Activated CD8-positive, alpha-beta T cell treated with anti-CD3 and anti-CD28 coated beads for 36 hours (primary cell): ENCODE data around the gene LMOD3. TPM values are rescaled to one million over a fixed set of nuclear protein-coding genes. Genes with fewer than 3 reads are reported as not detected.

ENCODE experiments used
- ATAC-seq: fragments of 200-7000 bp; cut with Tn5 transposase; one replicate; pipeline ENCODE4 v1.10.0; 2021; ENCODE audit warnings: mild to moderate bottlenecking, moderate library complexity
- CTCF ChIA-PET: fragments of 350-600 bp; sonication (Branson Sonifier 250); formaldehyde crosslinking; loops from one replicate; lab custom pipeline; 2021; ENCODE audit warnings: antibody characterized with exemption; lab: Charles Lee
- POLR2A ChIA-PET: fragments of 350-600 bp; sonication (Branson Sonifier 250); formaldehyde crosslinking; loops from one replicate; lab custom pipeline; 2021; ENCODE audit warnings: antibody characterized with exemption; lab: Charles Lee
- DNase-seq: peaks from one replicate; pipeline ENCODE4 v3.0.0-alpha.2; 2020
- H3K27ac Mint-ChIP-seq: one replicate; pipeline ENCODE4 v1.8.0; 2021; ENCODE audit warnings: mild to moderate bottlenecking, mixed read lengths
- H3K27me3 Mint-ChIP-seq: one replicate; pipeline ENCODE4 v1.8.0; 2021; ENCODE audit warnings: mixed read lengths
- H3K36me3 Mint-ChIP-seq: one replicate; pipeline ENCODE4 v1.8.0; 2021; ENCODE audit warnings: low read depth, mixed read lengths
- H3K4me1 Mint-ChIP-seq: one replicate; pipeline ENCODE4 v1.8.0; 2021; ENCODE audit warnings: low read depth, mixed read lengths
- H3K4me3 Mint-ChIP-seq: one replicate; pipeline ENCODE4 v1.8.0; 2021; ENCODE audit warnings: mild to moderate bottlenecking, moderate library complexity, mixed read lengths
- H3K9me3 Mint-ChIP-seq: one replicate; pipeline ENCODE4 v1.8.0; 2021; ENCODE audit warnings: mixed read lengths
- CTCF ChIP-seq: fragments of 200-600 bp; IDR thresholded peaks from one replicate; pipeline ENCODE4 v1.8.0; 2022; ENCODE audit warnings: antibody characterized with exemption, mild to moderate bottlenecking
- intact Hi-C: fragments of 100-400 bp; cut with micrococcal nuclease; formaldehyde crosslinking; loops from one replicate; pipeline ENCODE4 v1.10.0; 2022
- total RNA-seq, 2 experiments: library from RNA; stranded (reverse); gene quantifications; one replicate each; pipeline ENCODE4 v1.2.3, GENCODE V29; 2021

LMOD3 gene
- total RNA-seq, 2 experiments from 2014 or later, result not detected

- no peaks in the 10 kb centered on the region for H3K9me3 Mint-ChIP-seq
- DNase-seq, result peak; percentile 43
- intact Hi-C loops, result no loop called here
- ATAC-seq, result peak; percentile 75
- H3K36me3 Mint-ChIP-seq, result peaks cover 56% of the 10 kb centered on the region
- peak overlapping the region; percentile 70 for H3K4me3 Mint-ChIP-seq
- H3K27ac Mint-ChIP-seq, result peak overlapping the region; percentile 96
- H3K4me1 Mint-ChIP-seq, result peaks cover 85% of the 10 kb centered on the region
- ChIA-PET POLR2A (interaction anchor here (1.4 to 3.9 kb wide), 5 partner anchors 8 to 81 kb away, joined by 5 to 16 read pairs (median 6); partner anchors contain the start of genes TMF1 and UBA3), CTCF (interaction anchor here (0.9 to 1.8 kb wide), 5 partner anchors 8 to 214 kb away, joined by 3 to 6 read pairs (median 4); partner anchors contain the start of gene ARL6IP5)
- H3K27me3 Mint-ChIP-seq, result no peaks in the 10 kb centered on the region
- TF ChIP-seq CTCF, result no peak
Observed at GRCh38 chr3:69092030-69092516, 30.3 kb downstream of the LMOD3 start.

- H3K36me3 Mint-ChIP-seq, result peaks cover 55% of the 10 kb centered on the region
- H3K27me3 Mint-ChIP-seq, result no peaks in the 10 kb centered on the region
- intact Hi-C loops, result no loop called here
- CTCF ChIA-PET, result interaction anchor here (1.2 to 1.8 kb wide), 3 partner anchors 28 to 69 kb away, joined by 4 to 6 read pairs (median 4); no protein-coding TSS in a partner anchor
- no peak for TF ChIP-seq CTCF
- H3K9me3 Mint-ChIP-seq, result no peaks in the 10 kb centered on the region
- DNase-seq (no peak), ATAC-seq (peak; percentile 9)
- peak overlapping the region; percentile 96 for H3K27ac Mint-ChIP-seq
- H3K4me1 Mint-ChIP-seq, result peaks cover 80% of the 10 kb centered on the region
- POLR2A ChIA-PET, result interaction anchor here (1.1 to 3.9 kb wide), 6 partner anchors 8 to 80 kb away, joined by 4 to 16 read pairs (median 6); partner anchors contain the start of genes EOGT, TMF1 and UBA3
- H3K4me3 Mint-ChIP-seq, result peak overlapping the region; percentile 70
Observed at GRCh38 chr3:69091389-69092029, 30.9 kb downstream of the LMOD3 start.

- peaks cover 66% of the 10 kb centered on the region for H3K4me1 Mint-ChIP-seq
- intact Hi-C loops, result no loop called here
- H3K27ac Mint-ChIP-seq, result peak overlapping the region; percentile 95
- peaks cover 56% of the 10 kb centered on the region for H3K36me3 Mint-ChIP-seq
- H3K27me3 Mint-ChIP-seq, result no peaks in the 10 kb centered on the region
- ChIA-PET CTCF (interaction anchor here (0.6 to 1.8 kb wide), 4 partner anchors 17 to 1348 kb away, joined by 3 to 5 read pairs (median 4); partner anchors contain the start of gene EOGT), POLR2A (interaction anchor here (0.8 to 3.9 kb wide), 5 partner anchors 9 to 113 kb away, joined by 4 to 16 read pairs (median 5); partner anchors contain the start of genes EOGT, TMF1 and UBA3)
- H3K9me3 Mint-ChIP-seq, result no peaks in the 10 kb centered on the region
- peak overlapping the region; percentile 99 for H3K4me3 Mint-ChIP-seq
- no peak for TF ChIP-seq CTCF
- no peak for ATAC-seq
- no peak for DNase-seq
Observed at GRCh38 chr3:69090021-69090420, 32.4 kb downstream of the LMOD3 start.

GRCh38 chr3:69088063-69088462, 34.3 kb downstream of the LMOD3 start:
- H3K9me3 Mint-ChIP-seq, result no peaks in the 10 kb centered on the region
- peak overlapping the region; percentile 95 for H3K27ac Mint-ChIP-seq
- H3K27me3 Mint-ChIP-seq, result no peaks in the 10 kb centered on the region
- no peak for TF ChIP-seq CTCF
- intact Hi-C loops, result no loop called here
- ChIA-PET POLR2A (interaction anchor here (0.6 to 1.4 kb wide), 2 partner anchors 29 to 72 kb away, joined by 3 to 5 read pairs; no protein-coding TSS in a partner anchor), CTCF (interaction anchor here (1.6 to 2.4 kb wide), 4 partner anchors 17 to 33 kb away, joined by 4 to 10 read pairs (median 4); no protein-coding TSS in a partner anchor)
- H3K36me3 Mint-ChIP-seq, result peaks cover 43% of the 10 kb centered on the region
- ATAC-seq, result no peak
- peaks cover 62% of the 10 kb centered on the region for H3K4me1 Mint-ChIP-seq
- peak overlapping the region; percentile 99 for H3K4me3 Mint-ChIP-seq
- DNase-seq, result peak; percentile 22
